ENCODE data around the gene LGR4.

GRCh38 chr11:27402450-27402849, 70.1 kb downstream of the LGR4 start:
- TF ChIP-seq EZH2 (IDR thresholded peaks at IDR 0.05; ENCODE audit: borderline replicate concordance, control insufficient read depth, low read depth, low read length) (no peak), CTCF (IDR thresholded peaks at IDR 0.05 in 2 of 3, conservative IDR thresholded peaks at IDR 0.05 in 1 of 3; ENCODE audit: control insufficient read depth in 2 of 3, extremely low read depth in 1 of 3, insufficient read depth in 1 of 3, low read depth in 3 of 3, low read length in 3 of 3) (no peak), NFYB (IDR thresholded peaks at IDR 0.05; ENCODE audit: insufficient read depth, low read depth, low read length) (no peak), ATF3 (IDR thresholded peaks at IDR 0.05; ENCODE audit: borderline replicate concordance, extremely low read depth, low read depth, low read length) (no peak), SUZ12 (IDR thresholded peaks at IDR 0.05; ENCODE audit: unreplicated experiment) (no peak), GABPA (IDR thresholded peaks at IDR 0.05; ENCODE audit: low read depth) (no peak), RCOR1 (conservative IDR thresholded peaks at IDR 0.05; ENCODE audit: low read depth, low read length) (no peak), ZNF592 (IDR thresholded peaks at IDR 0.05) (no peak), REST (IDR thresholded peaks at IDR 0.05; ENCODE audit: low read depth, low read length) (no peak), ZBED1 (IDR thresholded peaks at IDR 0.05; ENCODE audit: borderline replicate concordance) (no peak), POLR2A (IDR thresholded peaks at IDR 0.05; ENCODE audit: low read depth, low read length) (no peak), CHD4 (IDR thresholded peaks at IDR 0.05) (no peak), YY1 (IDR thresholded peaks at IDR 0.05; ENCODE audit: low read depth, low read length) (no peak), FOXM1 (IDR thresholded peaks at IDR 0.05; ENCODE audit: low read depth, low read length) (no peak)

All from GM12878 (cell line).